GM12892 (cell line): Measurements from ENCODE around the gene RBM10.

ENCODE experiments used
- POLR2A ChIP-seq: IDR thresholded peaks from 2 replicates; pipeline ENCODE4 v1.6.1; 2011; ENCODE audit warnings: low read depth, low read length, control low read depth
- TAF1 ChIP-seq: IDR thresholded peaks from 2 replicates; pipeline ENCODE4 v1.6.1; 2011; ENCODE audit warnings: low read depth, mild to moderate bottlenecking, control low read depth, low read length, borderline replicate concordance

GRCh38 chrX:47230136-47230868 is 85.3 kb downstream of the RBM10 start:
- TF ChIP-seq POLR2A (no peak; the same call in 1 of the 2 replicates), TAF1 (no peak)
